ENCODE measurements around the gene NBEA. TPM values are rescaled to one million over a fixed set of nuclear protein-coding genes. Genes with fewer than 3 reads are reported as not detected.
A peak's percentile ranks its signal among the peaks of the same experiment; 100 is the strongest.

Gene NBEA
- polyA plus RNA-seq, 2 of the 4 experiments (the other 2 are of a cell fraction): 3.5 to 11.8 TPM

- Histone ChIP-seq H3K9me3 (no peaks in the 10 kb centered on the region), H3K4me2 (peak overlapping the region; percentile 48), H3K4me3 (no peak overlapping the region), H3K27ac (no peak overlapping the region), H3K4me1 (peaks cover 11% of the 10 kb centered on the region; the same call in 2 of the 3 replicates)
- no peak for FAIRE-seq
- no peak for TF ChIP-seq ZC3H11A (IDR thresholded peaks at IDR 0.05)
- TF ChIP-seq FOSL2 (IDR thresholded peaks at IDR 0.05): no peak
- TF ChIP-seq FOSL2 (CRISPR knock-in tag; IDR thresholded peaks at IDR 0.05): peak; percentile 41
- no peak for TF ChIP-seq NPAS2 (CRISPR knock-in tag; IDR thresholded peaks at IDR 0.05; ENCODE audit: borderline replicate concordance)
- TF ChIP-seq BCL3 (IDR thresholded peaks at IDR 0.05): no peak
- no peak for TF ChIP-seq EHF (CRISPR knock-in tag; IDR thresholded peaks at IDR 0.05)
- no peak for TF ChIP-seq KDM1A (IDR thresholded peaks at IDR 0.05; ENCODE audit: low read depth)
- no peak for ATAC-seq
- 64% methylated on average over 5 of the region's 5 CpGs for WGBS (ENCODE audit: missing lambda C conversion rate)
- peak; percentile 0 to 22 for DNase-seq (ENCODE audit: low read depth in 1 of 2, low spot score in 1 of 2)
- CTCF ChIA-PET: no interaction called here
- POLR2A ChIA-PET: no interaction called here
Measured at GRCh38 chr13:35349673-35350278, 407.7 kb downstream of the NBEA start.

- POLR2A ChIA-PET: no interaction called here
Measured at GRCh38 chr13:35354285-35354684, 412.2 kb downstream of the NBEA start.

GRCh38 chr13:35354882-35355281, 412.8 kb downstream of the NBEA start:
- FAIRE-seq: no peak
- no peak overlapping the region for H3K4me3 ChIP-seq
- H3K4me1 ChIP-seq: peaks cover 3% of the 10 kb centered on the region; the same call in 2 of the 3 replicates
- ChIA-PET POLR2A (no interaction called here), CTCF (no interaction called here)
- no peak for ATAC-seq
- TF ChIP-seq CHD4 (IDR thresholded peaks at IDR 0.05; ENCODE audit: borderline replicate concordance) (no peak), POLR2AphosphoS2 (conservative IDR thresholded peaks at IDR 0.05; ENCODE audit: low read length) (no peak), PBX3 (IDR thresholded peaks at IDR 0.05) (no peak), EP300 (IDR thresholded peaks at IDR 0.05) (no peak), GATA3 (IDR thresholded peaks at IDR 0.05; ENCODE audit: borderline replicate concordance) (no peak), BHLHE40 (IDR thresholded peaks at IDR 0.05; ENCODE audit: low read depth, low read length) (no peak), MAZ (IDR thresholded peaks at IDR 0.05; ENCODE audit: borderline replicate concordance, low read depth, low read length) (no peak), TP53 (CRISPR knock-in tag; IDR thresholded peaks at IDR 0.05) (no peak), HEYL (CRISPR knock-in tag; IDR thresholded peaks at IDR 0.05) (no peak), SREBF2 (IDR thresholded peaks at IDR 0.05) (no peak), HDAC2 (IDR thresholded peaks at IDR 0.05) (no peak), TFCP2L1 (CRISPR knock-in tag; IDR thresholded peaks at IDR 0.05) (no peak)
- no peak overlapping the region for H3K27ac ChIP-seq
- no peak for DNase-seq (ENCODE audit: low read depth in 1 of 2, low spot score in 1 of 2)
- no peak overlapping the region for H3K4me2 ChIP-seq
- 94% methylated on average over 1 of the region's 1 CpG for WGBS (ENCODE audit: missing lambda C conversion rate)
- H3K9me3 ChIP-seq: no peaks in the 10 kb centered on the region

More at GRCh38 chr13:35354285-35354684, 412.2 kb downstream of the NBEA start:
- Histone ChIP-seq H3K27ac (no peak overlapping the region), H3K4me2 (no peak overlapping the region), H3K4me1 (peaks cover 9% of the 10 kb centered on the region; the same call in 2 of the 3 replicates), H3K9me3 (no peaks in the 10 kb centered on the region), H3K4me3 (no peak overlapping the region)
- DNase-seq (ENCODE audit: low read depth in 1 of 2, low spot score in 1 of 2) (no peak), FAIRE-seq (no peak), ATAC-seq (no peak)
- WGBS (ENCODE audit: missing lambda C conversion rate): 95% methylated on average over 2 of the region's 2 CpGs
- TF ChIP-seq NFE2L2 (conservative IDR thresholded peaks at IDR 0.05; ENCODE audit: low read length) (no peak), ESRRA (IDR thresholded peaks at IDR 0.05; ENCODE audit: borderline replicate concordance, low read length) (no peak), TFCP2L1 (CRISPR knock-in tag; IDR thresholded peaks at IDR 0.05) (no peak), RARB (CRISPR knock-in tag; IDR thresholded peaks at IDR 0.05) (no peak), FOSL2 (IDR thresholded peaks at IDR 0.05) (no peak), FOSL2 (CRISPR knock-in tag; IDR thresholded peaks at IDR 0.05) (no peak), ZNF302 (CRISPR knock-in tag; IDR thresholded peaks at IDR 0.05) (no peak), RNF2 (IDR thresholded peaks at IDR 0.05; ENCODE audit: borderline replicate concordance, low read depth) (no peak), KDM5A (IDR thresholded peaks at IDR 0.05) (no peak)
- CTCF ChIA-PET: interaction anchor here (0.5 kb wide), 2 partner anchors 32 to 980 kb away, joined by 3 read pairs; no protein-coding TSS in a partner anchor

Data from A549 (cell line).